Muscle of back (tissue), 11 donors: ENCODE data around the gene CD248. TPM values are rescaled to one million over a fixed set of nuclear protein-coding genes. Genes with fewer than 3 reads are reported as not detected.
A peak's percentile ranks its signal among the peaks of the same experiment; 100 is the strongest.
"Not testable (repeated sequence)": the region's sequence is repeated elsewhere in the genome, so short reads cannot be mapped to it uniquely, and the experiment has no call there.

Source experiments
- DNase-seq, 3 donors: peaks; one replicate each; pipeline versions ENCODE4 v3.0.0 to v3.0.0-alpha.2; 2013
- polyA plus RNA-seq, 10 donors: library from polyadenylated mRNA; unstranded; fragments of 120-200 nt; gene quantifications; one replicate each; pipeline ENCODE4 v1.2.1, GENCODE V29; 2013; ENCODE audit not compliant: insufficient read length in 10 of 10

Gene CD248
- polyA plus RNA-seq, 10 donors: 68.8 to 142 (median 96.3) TPM

- DNase-seq: peak in 1 of 3 donors; percentile 62
These were observed 39.1 kb downstream of the CD248 start, which contains the start of gene CNIH2 for GRCh38 chr11:66277471-66278362. CNIH2 (plus strand) TSS chr11:66278175; CDS start chr11:66278457, 282 bp downstream.

DNA sequence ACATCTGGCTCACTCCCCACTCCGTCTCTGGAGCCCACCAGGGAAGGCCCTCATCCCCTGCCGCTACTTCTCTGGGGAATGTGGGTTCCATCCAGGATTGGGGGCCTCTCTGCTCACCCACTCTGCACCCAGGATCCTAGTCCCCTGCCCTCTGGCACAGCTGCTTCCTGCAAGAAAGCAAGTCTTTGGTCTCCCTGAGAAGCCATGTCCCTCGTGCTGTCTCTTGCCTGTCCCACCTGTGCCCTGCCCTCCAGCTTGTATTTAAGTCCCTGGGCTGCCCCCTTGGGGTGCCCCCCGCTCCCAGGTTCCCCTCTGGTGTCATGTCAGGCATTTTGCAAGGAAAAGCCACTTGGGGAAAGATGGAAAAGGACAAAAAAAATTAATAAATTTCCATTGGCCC, 39.8 kb downstream of the CD248 start:
- not testable (repeated sequence) for DNase-seq

- not testable (repeated sequence) for DNase-seq
These were observed 40.2 kb downstream of the CD248 start for GRCh38 chr11:66276619-66277018.

GRCh38 chr11:66275984-66276612, 40.7 kb downstream of the CD248 start:
- DNase-seq: no peak

GRCh38 chr11:66275396-66275795, 41.4 kb downstream of the CD248 start:
- DNase-seq: peak in 1 of 3 donors; percentile 49

GRCh38 chr11:66274219-66274618, 42.6 kb downstream of the CD248 start:
- no peak for DNase-seq

- no peak for DNase-seq
These were observed 44.2 kb downstream of the CD248 start for GRCh38 chr11:66272596-66272995.

- DNase-seq: no peak
These were observed 45.0 kb downstream of the CD248 start for GRCh38 chr11:66271816-66272215.

DNA sequence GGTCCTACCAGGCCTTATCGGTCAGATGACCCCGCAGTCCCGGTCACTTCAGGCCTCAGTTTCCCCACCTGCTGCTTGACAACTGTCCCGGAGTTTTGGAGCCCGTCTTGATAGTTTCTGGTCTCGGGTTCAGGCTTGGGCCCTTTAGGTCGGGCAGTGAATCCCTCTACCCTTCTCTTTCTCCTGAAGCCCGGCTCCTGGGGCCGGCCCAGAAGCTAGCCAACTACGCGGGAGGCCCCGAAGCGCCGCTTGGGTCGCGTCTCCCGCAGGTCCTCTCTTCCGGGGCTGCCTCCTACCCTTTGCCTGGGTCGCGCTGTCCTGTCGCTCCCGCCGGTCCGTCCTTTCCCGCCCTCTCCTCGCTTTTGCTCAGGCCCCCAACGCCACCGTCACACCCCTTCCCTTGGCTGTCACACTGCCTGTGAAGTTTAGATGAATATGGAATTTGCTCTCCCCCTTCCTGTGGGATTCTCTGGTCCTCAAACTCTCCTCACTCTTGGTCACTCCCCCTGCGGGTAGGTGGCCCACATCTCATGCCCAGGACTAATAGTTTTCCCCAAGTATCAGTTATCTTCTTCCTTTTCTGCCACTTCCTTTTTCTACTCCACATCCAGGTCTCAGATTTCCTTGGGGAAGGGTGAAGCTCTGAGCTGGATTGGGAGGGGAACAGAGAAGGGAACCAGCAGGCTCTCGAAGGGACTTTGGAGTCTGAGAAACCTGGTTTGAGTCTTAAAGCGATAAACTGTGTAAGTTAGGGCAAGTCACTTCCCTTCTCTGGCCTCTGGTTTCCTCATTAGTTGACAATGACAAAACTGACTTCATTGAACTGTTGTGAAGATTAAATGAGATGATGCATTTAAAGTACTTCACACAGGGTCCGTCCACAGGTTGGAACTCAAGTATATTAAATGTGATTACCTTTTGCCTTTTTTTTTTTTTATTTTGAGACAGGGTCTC, 47.6 kb downstream of the CD248 start:
- DNase-seq: peak in 2 of 3 donors; percentile 21 to 61

DNA sequence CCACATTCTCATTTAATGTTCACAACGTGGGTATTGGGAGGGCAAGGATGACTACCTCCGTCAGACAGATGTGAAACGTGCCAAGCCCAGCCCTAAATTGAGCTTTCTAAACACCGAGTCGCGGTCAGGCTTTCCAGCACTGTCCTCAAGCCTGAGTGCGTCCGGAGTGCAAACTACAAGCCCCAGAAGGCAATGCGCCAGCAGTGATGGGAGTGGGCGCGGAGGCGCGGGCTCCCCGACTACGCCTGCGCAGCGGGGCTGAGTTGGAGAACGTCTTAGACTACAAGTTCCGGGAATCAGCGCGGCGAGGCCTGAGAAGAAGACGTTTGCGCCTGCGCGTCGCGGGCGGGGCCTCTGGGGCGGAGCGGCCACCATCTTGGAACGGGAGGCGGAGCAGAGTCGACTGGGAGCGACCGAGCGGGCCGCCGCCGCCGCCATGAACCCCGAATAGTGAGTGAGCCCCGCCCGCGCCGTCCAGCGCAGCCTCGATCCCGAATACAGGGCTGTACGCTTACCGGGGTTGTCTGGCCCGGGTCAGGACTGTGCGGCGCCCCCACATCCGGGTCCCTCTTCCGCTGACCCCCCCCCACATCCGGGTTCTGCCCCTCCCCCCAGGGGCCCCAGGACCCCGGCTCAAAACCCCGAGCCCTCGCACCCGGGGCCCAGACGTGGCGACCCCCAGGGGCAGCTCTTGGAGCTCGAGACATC, 48.4 kb downstream of the CD248 start, which contains the start of gene RAB1B:
TSS of gene RAB1B (plus strand) at position 396 of the 708 bp plus-strand sequence. CDS start at position 437, 41 bp downstream.
- DNase-seq: peak; percentile 100

DNA sequence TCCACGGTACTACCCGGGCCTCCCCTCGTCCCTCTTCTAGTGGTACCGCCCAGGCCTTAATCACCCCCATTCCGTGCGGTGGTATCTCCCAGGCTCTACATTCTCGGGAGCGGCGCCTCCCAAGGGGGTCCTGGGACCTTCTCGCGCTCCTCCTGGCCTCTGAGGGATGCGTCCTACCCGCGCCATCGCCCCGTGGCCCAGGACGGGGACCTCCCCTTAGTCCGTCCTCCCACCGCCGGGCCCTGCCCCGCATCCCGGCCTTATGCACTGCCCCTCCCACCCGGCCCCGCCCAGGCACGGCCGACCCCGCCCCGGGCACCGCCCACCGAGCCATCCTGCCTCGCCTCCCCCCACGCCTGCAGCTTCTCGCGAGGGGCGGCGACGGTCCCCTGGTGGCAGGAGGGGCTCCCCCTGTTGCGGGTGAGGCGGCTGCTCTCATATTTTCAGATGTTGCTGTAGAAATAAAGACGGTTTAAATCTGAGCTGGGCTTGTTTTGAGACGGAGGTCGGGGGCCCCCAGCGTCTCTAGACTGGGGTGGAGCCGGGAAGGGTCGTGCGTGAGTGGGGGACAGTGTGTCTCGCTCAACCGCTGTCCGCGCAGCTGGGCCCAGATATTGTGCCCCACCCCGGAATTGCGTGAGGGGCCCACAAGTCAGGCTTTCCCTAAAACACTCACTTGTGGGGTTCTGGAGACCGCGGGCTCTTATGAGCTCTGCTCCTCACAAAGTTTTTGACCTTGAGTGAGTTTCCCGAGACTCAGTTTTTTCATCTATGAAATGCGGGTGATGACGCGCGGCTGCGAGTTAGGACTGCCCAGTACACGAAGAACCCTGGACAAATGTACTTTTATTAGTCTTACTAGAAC, 49.2 kb downstream of the CD248 start:
- peak; percentile 88 to 96 (median 92) for DNase-seq

DNA sequence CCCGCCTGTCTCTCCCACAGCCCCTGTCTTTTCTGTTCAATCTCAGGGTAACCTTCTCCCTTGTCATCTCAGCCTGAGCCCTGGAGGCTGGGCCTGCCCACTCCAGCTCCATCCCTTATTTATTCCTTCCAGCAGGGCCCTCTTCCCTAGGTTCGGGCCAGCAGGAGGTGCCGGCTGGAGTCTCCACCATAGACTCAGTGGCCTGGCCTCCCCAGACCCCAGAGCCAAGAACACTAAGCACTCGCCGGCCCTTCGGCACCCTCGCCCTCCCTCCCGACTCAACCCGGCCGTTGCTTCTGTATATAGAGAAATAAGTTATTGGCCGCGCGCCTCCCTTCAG, 49.8 kb downstream of the CD248 start:
- no peak for DNase-seq

DNA sequence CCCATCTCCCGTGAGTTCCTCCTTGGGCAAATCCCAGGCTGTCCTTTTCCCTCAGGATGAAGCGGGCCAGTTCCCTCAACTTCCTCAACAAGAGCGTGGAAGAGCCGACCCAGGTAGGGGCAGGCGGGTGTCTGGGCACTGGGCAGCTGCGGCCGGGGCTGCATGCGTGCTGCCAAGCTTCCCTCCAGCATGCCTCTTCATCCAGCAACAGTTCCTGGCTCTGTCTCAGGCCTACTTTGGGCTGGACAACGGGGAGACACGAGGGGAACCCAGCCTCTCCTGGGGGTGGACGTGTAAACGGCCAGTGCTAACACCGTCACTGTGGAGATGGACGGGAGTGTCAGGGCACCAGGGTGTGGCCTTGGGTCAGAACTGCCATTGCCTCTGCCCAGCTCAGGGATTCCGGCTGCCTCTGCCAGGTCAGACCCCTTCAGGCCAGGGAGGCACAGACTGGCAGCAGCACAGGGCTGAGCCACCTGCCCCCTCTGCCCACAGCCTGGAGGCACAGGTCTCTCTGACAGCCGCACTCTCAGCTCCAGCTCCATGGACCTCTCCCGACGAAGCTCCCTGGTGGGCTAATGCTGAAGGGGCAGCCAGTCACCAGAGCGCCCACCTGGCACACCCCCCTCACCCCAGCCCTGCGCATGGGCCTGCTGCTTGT, 50.3 kb downstream of the CD248 start:
- DNase-seq: no peak

GRCh38 chr11:66265531-66266377, 51.1 kb downstream of the CD248 start:
- no peak for DNase-seq

DNA sequence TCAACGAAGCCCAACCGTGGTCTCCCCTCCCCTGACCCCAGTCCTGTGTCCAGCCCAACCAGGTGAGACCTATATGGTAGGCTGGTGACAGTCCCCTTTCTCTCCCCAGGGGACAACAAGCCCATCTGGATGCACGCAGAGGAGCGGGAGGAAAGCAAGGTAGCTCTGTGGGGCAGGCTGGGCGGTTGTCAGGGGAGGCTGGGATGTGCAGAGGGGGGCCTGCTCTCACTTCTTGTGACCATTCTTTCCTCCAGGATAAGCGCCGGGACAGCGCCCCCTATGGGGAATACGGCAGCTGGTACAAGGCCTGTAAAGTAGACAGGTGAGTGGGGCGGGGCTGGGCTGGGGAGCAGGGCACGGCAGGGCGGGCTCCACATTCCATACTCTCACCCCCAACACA, 51.9 kb downstream of the CD248 start:
- DNase-seq: no peak
